Loucy (cell line): ENCODE results near the gene SLC12A2.

ENCODE experiments used
- H2AFZ ChIP-seq: fragments of 200-600 bp; sonication (generic); 2 replicates; pipeline ENCODE4 v1.6.0; 2016; ENCODE audit warnings: antibody characterized with exemption, mild to moderate bottlenecking, low read length, moderate library complexity
- H3F3A ChIP-seq: fragments of 200-600 bp; 2 replicates; pipeline ENCODE4 v1.6.0; 2016; ENCODE audit warnings: antibody characterized with exemption, low read depth, mild to moderate bottlenecking
- H3K27me3 ChIP-seq: fragments of 200-600 bp; sonication (generic); 2 replicates; pipeline ENCODE4 v1.6.1; 2014; ENCODE audit warnings: low read length, mild to moderate bottlenecking; ENCODE audit not compliant: insufficient read depth, poor library complexity, severe bottlenecking
- H3K36me3 ChIP-seq: fragments of 200-600 bp; sonication (generic); 2 replicates; pipeline ENCODE4 v1.6.1; 2016; ENCODE audit warnings: low read length; ENCODE audit not compliant: insufficient read depth
- H3K4me1 ChIP-seq: fragments of 200-600 bp; sonication (generic); 2 replicates; pipeline ENCODE4 v1.5.1; 2014; ENCODE audit warnings: low read length, mild to moderate bottlenecking; ENCODE audit not compliant: insufficient read depth, poor library complexity, severe bottlenecking
- H3K4me2 ChIP-seq: fragments of 200-600 bp; sonication (generic); 2 replicates; pipeline ENCODE4 v1.6.0; 2014; ENCODE audit warnings: antibody characterized with exemption, low read length, low read depth, mild to moderate bottlenecking; ENCODE audit not compliant: poor library complexity, severe bottlenecking
- H3K4me3 ChIP-seq: fragments of 200-600 bp; sonication (generic); 2 replicates; pipeline ENCODE4 v1.5.1; 2014; ENCODE audit warnings: low read length, mild to moderate bottlenecking, mixed read lengths; ENCODE audit not compliant: poor library complexity, severe bottlenecking
- H3K79me2 ChIP-seq: fragments of 200-600 bp; sonication (generic); 2 replicates; pipeline ENCODE4 v1.6.1; 2014; ENCODE audit warnings: low read length; ENCODE audit not compliant: insufficient read depth
- H3K9ac ChIP-seq: fragments of 200-600 bp; sonication (generic); 2 replicates; pipeline ENCODE4 v1.6.0; 2014; ENCODE audit warnings: mild to moderate bottlenecking, low read depth, low read length, moderate library complexity; ENCODE audit not compliant: poor library complexity, severe bottlenecking
- H3K9me2 ChIP-seq: fragments of 200-600 bp; sonication (generic); replicated peaks from 2 replicates; pipeline ENCODE4 v1.6.1; 2016; ENCODE audit warnings: low read depth, low read length, mixed read lengths
- H3K9me3 ChIP-seq: fragments of 200-600 bp; sonication (generic); 2 replicates; pipeline ENCODE4 v1.6.1; 2014; ENCODE audit warnings: mild to moderate bottlenecking, antibody characterized with exemption, low read length, low read depth; ENCODE audit not compliant: insufficient read depth
- H4K20me1 ChIP-seq: fragments of 200-600 bp; sonication (generic); 2 replicates; pipeline ENCODE4 v1.6.0; 2014; ENCODE audit warnings: antibody characterized with exemption, low read length, mild to moderate bottlenecking; ENCODE audit not compliant: insufficient read depth, poor library complexity, severe bottlenecking
- EZH2phosphoT487 ChIP-seq: fragments of 200-600 bp; IDR thresholded peaks from 2 replicates; pipeline ENCODE4 v1.6.1; 2018; ENCODE audit warnings: antibody characterized with exemption, mild to moderate bottlenecking, moderate library complexity, borderline replicate concordance
- TF ChIP-seq, protein P1 (sequence below): fragments of 200-600 bp; sonication (generic); conservative IDR thresholded peaks from 2 replicates; pipeline ENCODE4 v1.5.1; 2014; ENCODE audit warnings: mild to moderate bottlenecking, antibody characterized with exemption, low read length

Gene SLC12A2

GRCh38 chr5:128216860-128217531, 133.4 kb downstream of the SLC12A2 start:
- no peak overlapping the region for H3K9ac ChIP-seq
- no peak overlapping the region for H3K4me3 ChIP-seq

DNA sequence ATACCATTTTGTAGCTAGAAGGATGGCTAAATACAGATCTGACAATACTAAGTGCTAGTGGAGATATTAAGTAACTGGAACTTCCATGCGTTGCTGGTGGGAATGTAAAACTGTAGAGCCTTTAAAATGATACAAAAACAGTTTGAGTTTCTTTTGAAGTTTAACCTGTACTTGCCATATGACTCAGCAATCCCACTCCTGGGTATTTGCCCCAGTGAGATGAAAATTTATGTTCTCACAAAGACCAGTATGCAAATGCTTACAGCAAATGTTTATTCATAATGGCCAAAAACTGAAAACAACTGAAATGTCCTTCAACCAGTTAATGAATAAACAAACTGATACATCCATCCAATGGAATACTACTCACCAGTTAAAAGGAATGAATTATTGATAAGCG, 137.3 kb downstream of the SLC12A2 start:
- no peaks in the 10 kb centered on the region for H3K36me3 ChIP-seq
- no peaks in the 10 kb centered on the region for H3K9me3 ChIP-seq
- TF ChIP-seq, protein P1, sequence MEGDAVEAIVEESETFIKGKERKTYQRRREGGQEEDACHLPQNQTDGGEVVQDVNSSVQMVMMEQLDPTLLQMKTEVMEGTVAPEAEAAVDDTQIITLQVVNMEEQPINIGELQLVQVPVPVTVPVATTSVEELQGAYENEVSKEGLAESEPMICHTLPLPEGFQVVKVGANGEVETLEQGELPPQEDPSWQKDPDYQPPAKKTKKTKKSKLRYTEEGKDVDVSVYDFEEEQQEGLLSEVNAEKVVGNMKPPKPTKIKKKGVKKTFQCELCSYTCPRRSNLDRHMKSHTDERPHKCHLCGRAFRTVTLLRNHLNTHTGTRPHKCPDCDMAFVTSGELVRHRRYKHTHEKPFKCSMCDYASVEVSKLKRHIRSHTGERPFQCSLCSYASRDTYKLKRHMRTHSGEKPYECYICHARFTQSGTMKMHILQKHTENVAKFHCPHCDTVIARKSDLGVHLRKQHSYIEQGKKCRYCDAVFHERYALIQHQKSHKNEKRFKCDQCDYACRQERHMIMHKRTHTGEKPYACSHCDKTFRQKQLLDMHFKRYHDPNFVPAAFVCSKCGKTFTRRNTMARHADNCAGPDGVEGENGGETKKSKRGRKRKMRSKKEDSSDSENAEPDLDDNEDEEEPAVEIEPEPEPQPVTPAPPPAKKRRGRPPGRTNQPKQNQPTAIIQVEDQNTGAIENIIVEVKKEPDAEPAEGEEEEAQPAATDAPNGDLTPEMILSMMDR = no peak
- TF ChIP-seq EZH2phosphoT487 = no peak
- no peak overlapping the region for H3K9ac ChIP-seq
- no peaks in the 10 kb centered on the region for H4K20me1 ChIP-seq
- H3K27me3 ChIP-seq = no peaks in the 10 kb centered on the region
- H3K4me1 ChIP-seq = no peaks in the 10 kb centered on the region
- no peak overlapping the region for H3K4me2 ChIP-seq
- no peaks in the 10 kb centered on the region for H3K9me2 ChIP-seq
- H2AFZ ChIP-seq = no peak overlapping the region
- no peak overlapping the region for H3K4me3 ChIP-seq
- H3K79me2 ChIP-seq = no peaks in the 10 kb centered on the region
- no peaks in the 10 kb centered on the region for H3F3A ChIP-seq

More at GRCh38 chr5:128216860-128217531, 133.4 kb downstream of the SLC12A2 start:
- Histone ChIP-seq H4K20me1 (no peaks in the 10 kb centered on the region), H3K9me2 (no peaks in the 10 kb centered on the region), H3K4me2 (no peak overlapping the region), H3K36me3 (no peaks in the 10 kb centered on the region), H3F3A (no peaks in the 10 kb centered on the region), H2AFZ (no peak overlapping the region), H3K27me3 (no peaks in the 10 kb centered on the region), H3K79me2 (no peaks in the 10 kb centered on the region), H3K4me1 (no peaks in the 10 kb centered on the region), H3K9me3 (no peaks in the 10 kb centered on the region)
- TF ChIP-seq, protein P1 = no peak
- TF ChIP-seq EZH2phosphoT487 = no peak

DNA sequence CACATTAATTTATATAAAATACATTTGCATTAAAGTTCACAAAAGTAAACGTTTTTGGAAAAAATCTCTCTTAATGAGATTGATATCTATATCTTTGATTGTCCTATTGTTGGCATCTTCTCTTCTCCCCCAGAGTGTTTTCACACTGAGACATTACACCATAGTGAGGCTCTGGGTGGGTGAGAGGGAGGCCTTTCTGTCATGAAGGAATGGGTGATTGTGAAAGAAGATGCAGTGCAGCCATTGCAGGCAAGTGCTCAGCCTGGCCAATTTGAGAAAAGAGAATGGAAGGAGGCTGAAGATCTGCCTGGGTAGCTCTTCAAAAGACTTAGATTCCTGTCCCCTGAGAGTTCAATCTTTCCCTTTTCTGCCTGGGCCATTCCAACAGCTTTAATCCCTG, 140.8 kb downstream of the SLC12A2 start:
- Histone ChIP-seq H3K9ac (no peak overlapping the region), H3K4me1 (no peaks in the 10 kb centered on the region), H2AFZ (no peak overlapping the region), H3K79me2 (no peaks in the 10 kb centered on the region), H3K4me2 (no peak overlapping the region), H4K20me1 (no peaks in the 10 kb centered on the region), H3K4me3 (no peak overlapping the region), H3K9me3 (no peaks in the 10 kb centered on the region), H3K36me3 (no peaks in the 10 kb centered on the region), H3K27me3 (no peaks in the 10 kb centered on the region), H3K9me2 (no peaks in the 10 kb centered on the region), H3F3A (no peaks in the 10 kb centered on the region)
- TF ChIP-seq, protein P1 = no peak
- TF ChIP-seq EZH2phosphoT487 = no peak
